ENCODE data around the gene SF3A1. TPM values are rescaled to one million over a fixed set of nuclear protein-coding genes. Genes with fewer than 3 reads are reported as not detected.

Gene SF3A1
- total and polyA plus RNA-seq, 11 donors = 11.4 to 142 (median 77.4) TPM

DNA sequence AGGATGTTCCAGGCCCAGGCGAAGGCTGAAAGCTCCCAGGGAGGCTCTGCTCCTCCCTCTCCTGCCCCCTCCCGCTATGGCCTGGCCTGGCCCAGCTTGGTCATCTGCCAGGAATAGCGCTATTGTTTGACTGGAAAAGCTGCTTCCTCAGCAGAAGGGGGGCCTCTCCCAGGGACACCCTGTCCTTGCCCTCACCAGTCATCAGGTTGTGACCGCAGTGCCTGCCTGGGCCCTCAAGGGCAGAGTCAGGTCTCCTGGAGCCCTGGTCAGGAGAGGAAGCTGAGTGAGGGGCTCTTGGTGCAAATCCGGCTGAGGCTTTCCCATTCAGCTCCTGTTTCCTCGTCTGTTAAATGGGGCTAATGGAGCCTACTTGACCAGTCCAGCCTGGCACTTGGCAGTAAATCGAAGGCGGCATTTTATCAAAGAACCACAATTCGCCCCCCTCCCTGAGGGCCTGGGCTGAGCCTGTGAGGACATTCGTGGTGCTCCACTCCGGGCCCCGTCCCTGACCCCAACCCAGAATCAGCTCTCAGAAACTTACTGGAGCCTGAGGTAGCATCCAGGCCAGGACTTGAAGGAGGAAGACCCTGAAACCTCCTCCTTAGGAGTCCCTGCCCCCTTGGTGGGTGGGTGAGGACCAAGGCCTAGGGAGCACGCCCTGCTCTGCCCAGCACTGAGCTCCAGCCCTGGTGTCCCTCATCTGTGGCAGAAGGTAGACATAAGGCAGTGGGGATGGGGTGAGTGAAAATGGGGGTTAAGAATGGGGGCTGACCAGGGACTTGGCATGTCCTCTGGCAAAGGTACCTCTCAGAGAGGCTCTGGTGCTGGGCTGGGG, 65.4 kb downstream of the SF3A1 start:
- peaks cover 0 to 53% (median 38%) of the 10 kb centered on the region in 9 donors for H3K36me3 ChIP-seq
- no peaks in the 10 kb centered on the region for H3K9me3 ChIP-seq
- 46 to 68% (median 57%) methylated on average over 10 to 13 of the region's 13 CpGs for WGBS, 4 donors
- peaks cover 12 to 45% (median 37%) of the 10 kb centered on the region in 12 donors for H3K4me1 ChIP-seq
- DNase-seq (peak; percentile 89 to 95 (median 92)), ATAC-seq (peak; percentile 35 to 62 (median 50))
- TF ChIP-seq, protein P1, sequence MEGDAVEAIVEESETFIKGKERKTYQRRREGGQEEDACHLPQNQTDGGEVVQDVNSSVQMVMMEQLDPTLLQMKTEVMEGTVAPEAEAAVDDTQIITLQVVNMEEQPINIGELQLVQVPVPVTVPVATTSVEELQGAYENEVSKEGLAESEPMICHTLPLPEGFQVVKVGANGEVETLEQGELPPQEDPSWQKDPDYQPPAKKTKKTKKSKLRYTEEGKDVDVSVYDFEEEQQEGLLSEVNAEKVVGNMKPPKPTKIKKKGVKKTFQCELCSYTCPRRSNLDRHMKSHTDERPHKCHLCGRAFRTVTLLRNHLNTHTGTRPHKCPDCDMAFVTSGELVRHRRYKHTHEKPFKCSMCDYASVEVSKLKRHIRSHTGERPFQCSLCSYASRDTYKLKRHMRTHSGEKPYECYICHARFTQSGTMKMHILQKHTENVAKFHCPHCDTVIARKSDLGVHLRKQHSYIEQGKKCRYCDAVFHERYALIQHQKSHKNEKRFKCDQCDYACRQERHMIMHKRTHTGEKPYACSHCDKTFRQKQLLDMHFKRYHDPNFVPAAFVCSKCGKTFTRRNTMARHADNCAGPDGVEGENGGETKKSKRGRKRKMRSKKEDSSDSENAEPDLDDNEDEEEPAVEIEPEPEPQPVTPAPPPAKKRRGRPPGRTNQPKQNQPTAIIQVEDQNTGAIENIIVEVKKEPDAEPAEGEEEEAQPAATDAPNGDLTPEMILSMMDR (IDR thresholded peaks at IDR 0.05) = no peak
- peak in 1 of 2 donors; percentile 57 for TF ChIP-seq POLR2A (IDR thresholded peaks at IDR 0.05)
- no peaks in the 10 kb centered on the region for H3K27me3 ChIP-seq
- no peak overlapping the region for H3K4me3 ChIP-seq
- peak overlapping the region; percentile 84 to 98 (median 95) for H3K27ac ChIP-seq
- intact Hi-C loops (cut with DNase I) = loop anchor here in 4 of 10 donors (1.0 to 5.0 kb wide), 4 partner anchors 14 to 51 kb away; partner anchors contain the start of gene TBC1D10A (in 1 of the 4)

DNA sequence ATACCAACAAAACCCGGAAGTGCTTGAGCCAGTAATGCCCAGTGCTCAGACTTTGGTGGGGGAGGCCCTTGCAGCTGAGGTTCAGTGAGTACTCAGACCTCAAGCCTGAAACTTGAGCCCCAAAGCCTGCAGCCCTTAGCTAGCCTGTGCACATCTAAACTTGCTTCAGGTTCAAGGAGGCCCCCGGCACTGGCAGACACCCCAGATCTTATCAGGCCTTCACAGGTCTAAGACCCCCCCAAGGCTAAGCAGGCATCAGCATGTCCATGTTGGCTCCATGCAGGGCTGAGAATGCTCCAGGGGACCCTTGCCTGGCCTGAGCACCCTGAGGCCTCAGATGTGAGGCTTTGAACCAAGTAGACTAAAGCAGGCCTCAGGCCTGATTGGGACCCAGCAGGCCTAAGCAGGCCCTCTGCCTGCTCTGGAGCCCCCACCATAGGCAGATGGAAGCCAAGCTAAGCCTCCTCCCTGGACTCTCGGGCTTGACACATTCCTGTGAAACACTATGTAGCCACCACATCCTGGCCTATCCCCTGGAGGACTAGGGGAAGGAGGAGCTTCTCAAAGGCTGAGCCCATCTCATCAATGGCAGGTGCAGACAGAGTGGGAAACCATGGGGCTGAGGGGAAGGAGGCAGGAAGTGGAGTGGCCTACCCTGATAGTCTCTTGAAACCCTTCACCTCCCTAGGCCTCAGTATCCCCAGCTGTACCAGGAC, 66.2 kb downstream of the SF3A1 start:
- DNase-seq (peak in 4 of 5 donors; percentile 20 to 73 (median 62)), ATAC-seq (peak; percentile 6 to 24 (median 9))
- Histone ChIP-seq H3K4me3 (peak overlapping the region in 7 of 12 donors; percentile 77 to 95 (median 88)), H3K36me3 (peaks cover 0 to 53% (median 30%) of the 10 kb centered on the region in 9 donors), H3K4me1 (peaks cover 12 to 45% (median 37%) of the 10 kb centered on the region in 12 donors), H3K9me3 (no peaks in the 10 kb centered on the region), H3K27ac (peak overlapping the region; percentile 84 to 98 (median 94)), H3K27me3 (no peaks in the 10 kb centered on the region)
- 43 to 63% (median 47%) methylated on average over 1 to 3 of the region's 3 CpGs for WGBS, 4 donors
- no peak for TF ChIP-seq POLR2A (IDR thresholded peaks at IDR 0.05)
- TF ChIP-seq, protein P1 (IDR thresholded peaks at IDR 0.05) = no peak
- intact Hi-C loops (cut with DNase I) = loop anchor here in 4 of 10 donors (1.0 to 5.0 kb wide), 4 partner anchors 15 to 52 kb away; partner anchors contain the start of gene TBC1D10A (in 1 of the 4)

DNA sequence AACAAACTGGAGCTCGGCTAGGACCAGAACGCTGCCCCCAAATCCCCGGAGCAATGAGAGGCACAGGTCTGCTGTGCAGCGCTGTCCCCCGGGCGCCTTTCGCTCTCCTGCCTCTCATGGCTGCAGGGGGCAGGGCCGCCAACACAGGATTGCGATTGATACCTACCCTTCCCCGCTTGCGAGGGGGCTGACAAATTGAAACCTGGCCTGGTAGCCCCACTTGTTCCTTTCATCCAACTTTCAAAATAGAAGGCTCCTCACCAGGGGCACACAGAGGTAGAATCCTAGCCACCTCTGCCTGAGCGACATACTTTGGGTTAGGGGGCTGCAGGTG, 66.7 kb downstream of the SF3A1 start:
- H3K4me1 ChIP-seq = peaks cover 12 to 45% (median 37%) of the 10 kb centered on the region in 12 donors
- 17 to 32% (median 25%) methylated on average over 8 to 12 of the region's 12 CpGs for WGBS, 4 donors

More for the DNA sequence above, 66.7 kb downstream of the SF3A1 start:
- intact Hi-C loops (cut with DNase I) = loop anchor here (1.0 to 5.0 kb wide), 9 partner anchors 32 to 97 kb away; partner anchors contain the start of genes TBC1D10A (in 7 of the 10), SF3A1 (in 6 of the 10), CCDC157 (in 5 of the 10) and RNF215 (in 3 of the 10)
- TF ChIP-seq POLR2A (IDR thresholded peaks at IDR 0.05) = no peak
- TF ChIP-seq, protein P1 (IDR thresholded peaks at IDR 0.05) = no peak
- ATAC-seq (peak in 2 of 4 donors; percentile 3 to 4), DNase-seq (peak in 1 of 5 donors; percentile 18)
- no peaks in the 10 kb centered on the region for H3K27me3 ChIP-seq
- H3K27ac ChIP-seq = peak overlapping the region; percentile 84 to 98 (median 94)
- H3K36me3 ChIP-seq = peaks cover 0 to 53% (median 34%) of the 10 kb centered on the region in 9 donors
- H3K4me3 ChIP-seq = peak overlapping the region in 10 of 12 donors; percentile 3 to 99 (median 87)
- no peaks in the 10 kb centered on the region for H3K9me3 ChIP-seq

Measured in heart left ventricle (tissue), 16 donors.